Fibroblast of upper back skin (primary cell): ENCODE measurements around the gene HKDC1.
"Not testable (repeated sequence)": the region's sequence is repeated elsewhere in the genome, so short reads cannot be mapped to it uniquely, and the experiment has no call there.

Source experiments
- DNase-seq: peaks from one replicate; pipeline ENCODE4 v3.0.0-alpha.2; 2013

HKDC1 gene

GRCh38 chr10:69284402-69284801 lies 64.3 kb downstream of the HKDC1 start:
- not testable (repeated sequence) for DNase-seq

- no peak for DNase-seq
Observed at GRCh38 chr10:69285699-69286098, 65.6 kb downstream of the HKDC1 start.

- no peak for DNase-seq
Observed at GRCh38 chr10:69287181-69287580, 67.0 kb downstream of the HKDC1 start.

- DNase-seq = no peak
Observed at GRCh38 chr10:69290993-69291392, 70.9 kb downstream of the HKDC1 start.

GRCh38 chr10:69292459-69292858 lies 72.3 kb downstream of the HKDC1 start:
- no peak for DNase-seq

- DNase-seq = no peak
Observed at GRCh38 chr10:69295027-69295636, 75.0 kb downstream of the HKDC1 start.

- peak; percentile 30 for DNase-seq
Observed at GRCh38 chr10:69303632-69304051, 83.5 kb downstream of the HKDC1 start.

- DNase-seq = no peak
Observed at GRCh38 chr10:69306421-69306820, 86.3 kb downstream of the HKDC1 start.

GRCh38 chr10:69307434-69307833 lies 87.3 kb downstream of the HKDC1 start:
- DNase-seq = no peak

- not testable (repeated sequence) for DNase-seq
Observed at GRCh38 chr10:69308304-69308703, 88.2 kb downstream of the HKDC1 start.

GRCh38 chr10:69311309-69311708 lies 91.2 kb downstream of the HKDC1 start:
- DNase-seq = no peak

- DNase-seq = no peak
Observed at GRCh38 chr10:69312528-69312927, 92.4 kb downstream of the HKDC1 start.

GRCh38 chr10:69315100-69315542 lies 95.0 kb downstream of the HKDC1 start:
- no peak for DNase-seq

- no peak for DNase-seq
Observed at GRCh38 chr10:69315610-69316312, 95.6 kb downstream of the HKDC1 start.

GRCh38 chr10:69316313-69317059 lies 96.4 kb downstream of the HKDC1 start:
- peak; percentile 64 for DNase-seq
